Lower lobe of right lung (tissue), 2 donors: ENCODE results near the gene LRRC37A. TPM values are rescaled to one million over a fixed set of nuclear protein-coding genes. Genes with fewer than 3 reads are reported as not detected.
"Not testable (repeated sequence)": the region's sequence is repeated elsewhere in the genome, so short reads cannot be mapped to it uniquely, and the experiment has no call there.

ENCODE experiments used
- ATAC-seq, 2 donors: fragments of 200-7000 bp; cut with Tn5 transposase; one replicate each; pipeline ENCODE4 v1.9.1; 2020 to 2022; ENCODE audit warnings: mild to moderate bottlenecking in 2 of 2, moderate library complexity in 2 of 2
- DNase-seq: peaks from one replicate; pipeline ENCODE4 v3.0.0-alpha.2; 2020
- H3K27ac ChIP-seq: fragments of 200-600 bp; one replicate; pipeline ENCODE4 v1.8.0; 2022
- H3K27me3 ChIP-seq: fragments of 200-600 bp; one replicate; pipeline ENCODE4 v1.8.0; 2022; ENCODE audit warnings: low read depth
- H3K36me3 ChIP-seq: fragments of 200-600 bp; one replicate; pipeline ENCODE4 v1.8.0; 2022; ENCODE audit warnings: mild to moderate bottlenecking
- H3K4me1 ChIP-seq: fragments of 200-600 bp; one replicate; pipeline ENCODE4 v1.8.0; 2022
- H3K4me3 ChIP-seq: fragments of 200-600 bp; one replicate; pipeline ENCODE4 v1.8.0; 2022; ENCODE audit warnings: mild to moderate bottlenecking
- H3K9me3 ChIP-seq: fragments of 200-600 bp; one replicate; pipeline ENCODE4 v1.8.0; 2022
- CTCF ChIP-seq: fragments of 200-600 bp; IDR thresholded peaks from one replicate; pipeline ENCODE4 v1.8.0; 2022; ENCODE audit warnings: antibody characterized with exemption, mild to moderate bottlenecking
- intact Hi-C: fragments of 100-400 bp; cut with DNase I; formaldehyde crosslinking; loops from one replicate; pipeline ENCODE4 v1.11.0; 2022
- total RNA-seq: library from RNA; stranded (reverse); fragmentation: NEBNext Ultra II Directional; extraction: Animal tissue kit (Norgen Biotek cat#: 25700); gene quantifications from one replicate; pipeline ENCODE4 v1.2.1, GENCODE V29; 2021
- donor health status: DM: no; HTN: yes; CAD: no; lungs with severe emphysema.

Gene LRRC37A
- total RNA-seq, 1 donor from 2014 or later = 3.3 TPM

GRCh38 chr17:46264456-46265198, 30.3 kb upstream of the LRRC37A start:
- Histone ChIP-seq H3K9me3 (no peaks in the 10 kb centered on the region), H3K27ac (no peak overlapping the region), H3K4me3 (no peak overlapping the region), H3K27me3 (no peaks in the 10 kb centered on the region), H3K36me3 (no peaks in the 10 kb centered on the region), H3K4me1 (peaks cover 18% of the 10 kb centered on the region)
- ATAC-seq (no peak), DNase-seq (no peak)
- TF ChIP-seq CTCF = no peak
- intact Hi-C loops = no loop called here

- H3K27me3 ChIP-seq, intact Hi-C loops, H3K36me3 ChIP-seq, DNase-seq, H3K9me3 ChIP-seq: not testable (repeated sequence)
- Histone ChIP-seq H3K4me1 (peaks cover 15% of the 10 kb centered on the region), H3K4me3 (peak overlapping the region; percentile 83), H3K27ac (peak overlapping the region; percentile 89)
- peak; percentile 1 to 2 for ATAC-seq
Measured at GRCh38 chr17:46266063-46266655, 28.8 kb upstream of the LRRC37A start.

GRCh38 chr17:46266656-46267544, 28.0 kb upstream of the LRRC37A start:
- Histone ChIP-seq H3K27me3 (no peaks in the 10 kb centered on the region), H3K27ac (peak overlapping the region; percentile 92), H3K4me3 (peak overlapping the region; percentile 83), H3K4me1 (peaks cover 15% of the 10 kb centered on the region), H3K9me3 (no peaks in the 10 kb centered on the region), H3K36me3 (no peaks in the 10 kb centered on the region)
- TF ChIP-seq CTCF = no peak
- ATAC-seq (peak; percentile 97 to 98), DNase-seq (peak; percentile 90)
- intact Hi-C loops = no loop called here

GRCh38 chr17:46270032-46270431, 24.9 kb upstream of the LRRC37A start:
- intact Hi-C loops = no loop called here
- no peak for ATAC-seq
- Histone ChIP-seq H3K4me3 (no peak overlapping the region), H3K27ac (no peak overlapping the region), H3K9me3 (no peaks in the 10 kb centered on the region), H3K36me3 (no peaks in the 10 kb centered on the region), H3K4me1 (peaks cover 15% of the 10 kb centered on the region), H3K27me3 (no peaks in the 10 kb centered on the region)
- no peak for TF ChIP-seq CTCF
- no peak for DNase-seq

GRCh38 chr17:46273541-46274236, 21.2 kb upstream of the LRRC37A start:
- intact Hi-C loops = no loop called here
- Histone ChIP-seq H3K27me3 (no peaks in the 10 kb centered on the region), H3K9me3 (no peaks in the 10 kb centered on the region), H3K4me3 (no peak overlapping the region), H3K36me3 (no peaks in the 10 kb centered on the region), H3K4me1 (no peaks in the 10 kb centered on the region), H3K27ac (no peak overlapping the region)
- no peak for TF ChIP-seq CTCF
- no peak for ATAC-seq
- no peak for DNase-seq
